Breast epithelium (tissue), 4 donors: ENCODE data around the gene TLNRD1. TPM values are rescaled to one million over a fixed set of nuclear protein-coding genes. Genes with fewer than 3 reads are reported as not detected.

Source experiments
- DNase-seq, 2 donors: peaks; one replicate each; pipeline ENCODE4 v3.0.0-alpha.2; 2019; ENCODE audit warnings: low spot score in 2 of 2
- H3K27ac ChIP-seq, 2 donors: fragments of 200-600 bp; sonication (generic) in 1 of 2; one replicate each; pipeline ENCODE4 v1.5.1; 2016 to 2019; ENCODE audit warnings: mild to moderate bottlenecking in 1 of 2
- H3K27me3 ChIP-seq, 2 donors: fragments of 200-600 bp; sonication (generic) in 1 of 2; one replicate each; pipeline versions ENCODE4 v1.5.1 to v1.6.0; 2017 to 2019; ENCODE audit warnings: control low read depth in 1 of 2, mild to moderate bottlenecking in 1 of 2
- H3K36me3 ChIP-seq: fragments of 200-600 bp; one replicate; pipeline ENCODE4 v1.5.1; 2019
- H3K4me1 ChIP-seq, 2 donors: fragments of 200-600 bp; sonication (generic); one replicate each; pipeline ENCODE4 v1.5.1; 2016 to 2019; ENCODE audit warnings: control low read depth in 1 of 2
- H3K4me3 ChIP-seq, 3 donors: fragments of 200-600 bp; sonication (generic); 1 replicate in 2 of 3; 2 replicates in 1 of 3; pipeline ENCODE4 v1.5.1; 2016 to 2019; ENCODE audit warnings: mild to moderate bottlenecking in 3 of 3, moderate library complexity in 2 of 3
- H3K9me3 ChIP-seq, 2 donors: fragments of 200-600 bp; sonication (generic) in 1 of 2; one replicate each; pipeline ENCODE4 v1.5.1; 2016 to 2019; ENCODE audit warnings: control low read depth in 1 of 2
- POLR2A ChIP-seq: fragments of 450-650 bp; IDR thresholded peaks from one replicate; pipeline ENCODE4 v1.6.1; 2016; ENCODE audit warnings: antibody characterized with exemption, mild to moderate bottlenecking, moderate library complexity
- POLR2AphosphoS5 ChIP-seq, 3 donors: sonication (generic); formaldehyde crosslinking; IDR thresholded peaks; one replicate each; pipeline ENCODE4 v1.6.1; 2017; ENCODE audit warnings: antibody characterized with exemption in 3 of 3
- intact Hi-C: fragments of 100-400 bp; cut with DNase I; formaldehyde crosslinking; loops from one replicate; pipeline ENCODE4 v1.15.1; 2023; ENCODE audit warnings: low total_unique reads
- total RNA-seq, 3 donors: library from RNA; depleted of rRNA; stranded (reverse); fragments of >200 nt; gene quantifications; one replicate each; pipeline ENCODE4 v1.1.0, GENCODE V29; 2016
- TF ChIP-seq, protein P1 (sequence below), 3 donors: fragments of 450-650 bp; IDR thresholded peaks; one replicate each; pipeline ENCODE4 v1.5.1; 2016 to 2017; ENCODE audit warnings: antibody characterized with exemption in 3 of 3, mild to moderate bottlenecking in 3 of 3, moderate library complexity in 3 of 3

Gene TLNRD1
- total RNA-seq, 3 donors from 2014 or later: 15.1 to 21.6 (median 16.8) TPM

DNA sequence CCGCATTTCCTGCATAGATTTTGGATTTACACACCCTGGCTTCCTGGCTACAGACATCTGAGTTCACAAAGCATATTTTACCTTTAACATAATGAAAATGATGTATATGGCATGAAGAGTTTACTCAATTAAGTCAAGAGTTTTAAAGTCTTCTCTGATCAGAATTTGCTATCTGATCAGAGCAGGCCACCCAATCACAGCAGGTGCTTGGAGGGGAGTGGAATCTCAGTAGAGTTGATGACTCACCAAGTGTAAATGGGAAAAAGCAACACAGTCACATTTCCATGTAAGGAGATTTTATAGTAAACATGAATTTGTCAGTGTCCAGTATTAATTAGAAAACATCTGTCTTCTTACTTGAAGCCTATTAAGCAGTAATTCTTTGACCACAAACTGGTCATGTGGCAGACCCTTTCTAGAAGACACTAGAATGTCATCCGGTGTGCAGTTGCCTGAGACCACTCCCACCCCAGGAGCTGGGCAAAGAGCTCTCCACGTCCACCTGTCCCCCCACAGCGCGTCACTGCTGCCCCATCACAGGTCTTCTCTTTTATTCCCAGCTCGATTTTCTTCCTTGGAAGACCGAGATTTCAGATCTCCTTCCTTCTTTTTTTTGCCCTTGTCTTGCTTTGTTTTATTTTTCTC lies 21.9 kb upstream of the TLNRD1 start:
- TF ChIP-seq, protein P1, sequence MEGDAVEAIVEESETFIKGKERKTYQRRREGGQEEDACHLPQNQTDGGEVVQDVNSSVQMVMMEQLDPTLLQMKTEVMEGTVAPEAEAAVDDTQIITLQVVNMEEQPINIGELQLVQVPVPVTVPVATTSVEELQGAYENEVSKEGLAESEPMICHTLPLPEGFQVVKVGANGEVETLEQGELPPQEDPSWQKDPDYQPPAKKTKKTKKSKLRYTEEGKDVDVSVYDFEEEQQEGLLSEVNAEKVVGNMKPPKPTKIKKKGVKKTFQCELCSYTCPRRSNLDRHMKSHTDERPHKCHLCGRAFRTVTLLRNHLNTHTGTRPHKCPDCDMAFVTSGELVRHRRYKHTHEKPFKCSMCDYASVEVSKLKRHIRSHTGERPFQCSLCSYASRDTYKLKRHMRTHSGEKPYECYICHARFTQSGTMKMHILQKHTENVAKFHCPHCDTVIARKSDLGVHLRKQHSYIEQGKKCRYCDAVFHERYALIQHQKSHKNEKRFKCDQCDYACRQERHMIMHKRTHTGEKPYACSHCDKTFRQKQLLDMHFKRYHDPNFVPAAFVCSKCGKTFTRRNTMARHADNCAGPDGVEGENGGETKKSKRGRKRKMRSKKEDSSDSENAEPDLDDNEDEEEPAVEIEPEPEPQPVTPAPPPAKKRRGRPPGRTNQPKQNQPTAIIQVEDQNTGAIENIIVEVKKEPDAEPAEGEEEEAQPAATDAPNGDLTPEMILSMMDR (IDR thresholded peaks at IDR 0.05): no peak
- no peak for TF ChIP-seq POLR2AphosphoS5 (IDR thresholded peaks at IDR 0.05)
- TF ChIP-seq POLR2A: no peak
- Histone ChIP-seq H3K4me1 (no peaks in the 10 kb centered on the region), H3K27ac (no peak overlapping the region), H3K36me3 (no peaks in the 10 kb centered on the region), H3K9me3 (no peaks in the 10 kb centered on the region), H3K4me3 (no peak overlapping the region), H3K27me3 (no peaks in the 10 kb centered on the region)
- intact Hi-C loops: no loop called here
- DNase-seq: no peak

DNA sequence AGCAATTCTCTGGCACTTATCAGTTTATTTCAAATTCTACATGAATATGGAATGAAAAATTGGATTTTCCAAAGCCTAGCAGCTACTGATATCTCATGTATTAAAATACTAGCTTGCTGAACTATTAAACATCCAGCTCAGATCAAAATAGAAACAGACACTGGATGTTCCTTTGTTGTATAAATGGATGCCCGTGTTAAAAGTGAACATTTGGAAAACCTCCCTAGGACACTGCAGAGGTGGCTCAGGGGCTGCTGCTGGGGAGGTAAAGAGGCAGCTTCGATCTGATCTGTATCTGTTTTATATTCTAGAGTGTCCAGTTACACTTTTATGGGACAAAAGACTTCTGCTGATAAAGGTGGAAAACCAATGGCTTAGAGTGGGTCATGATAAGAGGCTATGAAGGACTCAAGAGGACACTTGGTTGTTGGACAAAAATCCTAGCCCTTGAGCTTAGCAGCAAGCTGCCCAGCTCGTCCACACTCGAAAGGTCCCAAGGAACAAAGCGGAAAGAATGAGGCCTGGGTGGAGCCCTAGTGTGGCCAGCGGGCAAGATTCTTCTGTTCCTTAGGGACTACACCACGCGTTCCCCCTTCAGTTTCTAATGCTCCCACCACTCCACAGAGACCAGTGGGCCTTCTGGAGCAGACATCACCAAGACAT lies 21.1 kb upstream of the TLNRD1 start:
- H3K27me3 ChIP-seq: no peaks in the 10 kb centered on the region
- intact Hi-C loops: no loop called here
- TF ChIP-seq POLR2A (no peak), POLR2AphosphoS5 (IDR thresholded peaks at IDR 0.05) (no peak)
- TF ChIP-seq, protein P1 (IDR thresholded peaks at IDR 0.05): no peak
- H3K9me3 ChIP-seq: no peaks in the 10 kb centered on the region
- no peak for DNase-seq
- no peaks in the 10 kb centered on the region for H3K36me3 ChIP-seq
- H3K4me1 ChIP-seq: no peaks in the 10 kb centered on the region
- no peak overlapping the region for H3K27ac ChIP-seq
- H3K4me3 ChIP-seq: no peak overlapping the region

DNA sequence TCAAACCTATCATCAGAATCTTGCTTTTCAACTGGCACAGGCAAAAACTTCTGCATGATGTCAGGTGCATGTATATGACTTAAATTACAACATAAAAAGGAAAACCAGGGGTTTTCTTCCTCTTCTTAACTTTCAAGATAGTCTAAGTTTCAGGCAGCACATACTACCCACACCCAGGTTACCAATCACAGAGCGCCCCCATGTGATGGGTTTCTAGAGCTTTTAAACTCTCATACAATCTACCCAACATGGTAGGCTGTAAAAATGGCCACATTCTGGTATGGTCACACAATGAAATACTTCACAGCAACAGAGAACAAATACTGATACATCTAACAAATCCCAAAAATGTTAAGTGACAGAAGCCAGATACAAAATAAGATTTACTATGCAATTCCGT lies 18.5 kb upstream of the TLNRD1 start:
- no peaks in the 10 kb centered on the region for H3K27me3 ChIP-seq
- no peak for DNase-seq
- H3K9me3 ChIP-seq: no peaks in the 10 kb centered on the region
- no peaks in the 10 kb centered on the region for H3K36me3 ChIP-seq
- no peaks in the 10 kb centered on the region for H3K4me1 ChIP-seq
- H3K27ac ChIP-seq: no peak overlapping the region
- intact Hi-C loops: no loop called here
- TF ChIP-seq POLR2AphosphoS5 (IDR thresholded peaks at IDR 0.05) (no peak), POLR2A (no peak)
- TF ChIP-seq, protein P1 (IDR thresholded peaks at IDR 0.05): no peak
- H3K4me3 ChIP-seq: no peak overlapping the region

DNA sequence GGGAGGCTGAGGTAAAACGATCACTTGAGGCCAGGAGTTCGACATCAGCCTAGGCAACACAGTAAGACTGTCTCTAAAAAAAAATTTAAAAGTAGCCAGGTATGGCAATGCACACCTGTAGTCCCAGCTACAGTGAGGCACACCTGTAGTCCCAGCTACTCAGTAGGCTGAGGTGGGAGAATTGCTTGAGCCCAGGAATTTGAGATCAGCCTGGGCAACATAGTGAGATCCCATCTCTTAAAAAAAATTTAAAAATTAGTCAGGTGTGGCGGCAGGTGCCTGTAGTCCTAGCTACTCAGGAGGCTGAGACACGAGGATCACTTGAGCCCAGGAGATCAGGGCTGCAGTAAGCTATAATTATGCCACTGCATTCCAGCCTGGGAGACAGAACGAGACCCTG lies 17.9 kb upstream of the TLNRD1 start:
- H3K36me3 ChIP-seq: no peaks in the 10 kb centered on the region
- no peaks in the 10 kb centered on the region for H3K27me3 ChIP-seq
- no peak overlapping the region for H3K27ac ChIP-seq
- DNase-seq: no peak
- H3K4me3 ChIP-seq: no peak overlapping the region
- no peaks in the 10 kb centered on the region for H3K9me3 ChIP-seq
- intact Hi-C loops: no loop called here
- TF ChIP-seq POLR2AphosphoS5 (IDR thresholded peaks at IDR 0.05) (no peak), POLR2A (no peak)
- TF ChIP-seq, protein P1 (IDR thresholded peaks at IDR 0.05): no peak
- H3K4me1 ChIP-seq: no peaks in the 10 kb centered on the region

DNA sequence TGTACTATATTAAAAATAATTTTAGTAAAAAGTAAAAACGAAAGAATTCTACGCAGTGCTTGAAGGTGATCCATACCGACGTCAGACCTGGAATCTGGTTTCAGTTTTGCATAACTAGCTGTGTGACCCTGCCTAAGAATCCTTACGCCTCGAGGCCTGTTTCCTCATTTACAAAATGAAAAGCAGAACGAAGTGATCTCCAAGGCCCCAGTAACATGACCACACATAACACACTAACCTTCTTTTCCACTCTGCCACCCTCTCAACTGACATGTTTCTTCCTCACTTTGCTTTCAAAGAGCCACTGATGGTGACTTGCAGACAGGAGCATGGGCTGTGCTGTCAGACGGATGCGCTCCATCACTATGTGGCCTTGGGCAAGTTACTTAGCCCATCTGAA lies 15.9 kb upstream of the TLNRD1 start:
- H3K4me1 ChIP-seq: peaks cover 0 to 5% of the 10 kb centered on the region in 2 donors
- no peak overlapping the region for H3K4me3 ChIP-seq
- H3K36me3 ChIP-seq: no peaks in the 10 kb centered on the region
- TF ChIP-seq POLR2A (no peak), POLR2AphosphoS5 (IDR thresholded peaks at IDR 0.05) (peak in 1 of 3 donors; percentile 36)
- intact Hi-C loops: no loop called here
- no peak for DNase-seq
- peak overlapping the region; percentile 34 to 63 for H3K27ac ChIP-seq
- no peaks in the 10 kb centered on the region for H3K27me3 ChIP-seq
- no peaks in the 10 kb centered on the region for H3K9me3 ChIP-seq
